DND-41 (cell line): Measurements from ENCODE around the gene TBC1D1.

Source experiments
- ATAC-seq: fragments of 200-7000 bp; cut with Tn5 transposase; 3 replicates; pipeline ENCODE4 v1.9.1; 2021; ENCODE audit warnings: low read depth; ENCODE audit not compliant: insufficient read depth
- DNase-seq: peaks from one replicate; pipeline ENCODE4 v3.0.0-alpha.2; 2020
- H2AFZ ChIP-seq: 2 replicates; pipeline ENCODE4 v1.6.0; 2012; ENCODE audit warnings: low read depth, low read length
- H3K27ac ChIP-seq: 2 replicates; pipeline ENCODE4 v1.5.1; 2012; ENCODE audit warnings: low read length, inconsistent platforms
- H3K27me3 ChIP-seq: fragments of 200-600 bp; sonication (generic); 2 replicates; pipeline ENCODE4 v1.6.0; 2012; ENCODE audit warnings: low read length, mild to moderate bottlenecking, inconsistent platforms; ENCODE audit not compliant: insufficient read depth, poor library complexity
- H3K36me3 ChIP-seq: 2 replicates; pipeline ENCODE4 v1.5.1; 2012; ENCODE audit warnings: low read length, inconsistent platforms; ENCODE audit not compliant: insufficient read depth
- H3K4me1 ChIP-seq: 2 replicates; pipeline ENCODE4 v1.5.1; 2012; ENCODE audit warnings: mild to moderate bottlenecking, low read length; ENCODE audit not compliant: insufficient read depth
- H3K4me2 ChIP-seq: 2 replicates; pipeline ENCODE4 v1.6.0; 2012; ENCODE audit warnings: mild to moderate bottlenecking, moderate library complexity, low read length, inconsistent platforms; ENCODE audit not compliant: insufficient read depth
- H3K4me3 ChIP-seq, 2 experiments: fragments of 200-600 bp in 1 of 2; shearing (Covaris generic) in 1 of 2; 2 replicates each; pipeline ENCODE4 v1.5.1; 2012 to 2016; ENCODE audit warnings: inconsistent platforms in 2 of 2, low read length in 2 of 2, mild to moderate bottlenecking in 2 of 2, low read depth in 1 of 2, moderate library complexity in 1 of 2
- H3K79me2 ChIP-seq: 2 replicates; pipeline ENCODE4 v1.6.0; 2012; ENCODE audit warnings: low read length, inconsistent platforms; ENCODE audit not compliant: insufficient read depth
- H3K9ac ChIP-seq: 2 replicates; pipeline ENCODE4 v1.6.0; 2012; ENCODE audit warnings: low read depth, mild to moderate bottlenecking, inconsistent platforms, low read length, moderate library complexity
- H3K9me3 ChIP-seq: 2 replicates; pipeline ENCODE4 v1.5.1; 2012; ENCODE audit warnings: low read length, moderate library complexity, mild to moderate bottlenecking, inconsistent platforms; ENCODE audit not compliant: insufficient read depth, severe bottlenecking
- H4K20me1 ChIP-seq: 2 replicates; pipeline ENCODE4 v1.6.0; 2012; ENCODE audit warnings: low read length; ENCODE audit not compliant: insufficient read depth
- CTCF ChIP-seq: IDR thresholded peaks from 2 replicates; pipeline ENCODE4 v1.5.1; 2012; ENCODE audit warnings: borderline replicate concordance, low read length, moderate library complexity, mild to moderate bottlenecking; ENCODE audit not compliant: poor library complexity, severe bottlenecking; ENCODE audit errors: extremely low read depth
- EZH2 ChIP-seq: IDR thresholded peaks from 3 replicates; pipeline ENCODE4 v1.6.1; 2012; ENCODE audit warnings: borderline replicate concordance, low read depth, mild to moderate bottlenecking, moderate library complexity, low read length, inconsistent platforms; ENCODE audit not compliant: severe bottlenecking

The TBC1D1 gene

GRCh38 chr4:38082021-38082420 is 191.1 kb downstream of the TBC1D1 start:
- no peak overlapping the region for H3K27ac ChIP-seq
- H3K4me3 ChIP-seq = no peak overlapping the region
- H3K9ac ChIP-seq = no peak overlapping the region
- TF ChIP-seq EZH2 = no peak
- no peak for TF ChIP-seq CTCF
- no peaks in the 10 kb centered on the region for H3K4me1 ChIP-seq
- ATAC-seq (no peak), DNase-seq (no peak)
- no peak overlapping the region for H2AFZ ChIP-seq
- H3K79me2 ChIP-seq = no peaks in the 10 kb centered on the region
- H3K9me3 ChIP-seq = no peaks in the 10 kb centered on the region
- H3K4me2 ChIP-seq = no peak overlapping the region
- no peaks in the 10 kb centered on the region; the same call in 1 of the 2 replicates for H4K20me1 ChIP-seq
- H3K36me3 ChIP-seq = peaks cover 40% of the 10 kb centered on the region; the same call in 1 of the 2 replicates
- no peaks in the 10 kb centered on the region for H3K27me3 ChIP-seq

GRCh38 chr4:38082424-38083385 is 191.8 kb downstream of the TBC1D1 start:
- ATAC-seq = no peak
- TF ChIP-seq CTCF (no peak), EZH2 (no peak)
- Histone ChIP-seq H3K4me3 (no peak overlapping the region), H3K27me3 (no peaks in the 10 kb centered on the region), H3K4me1 (no peaks in the 10 kb centered on the region), H4K20me1 (no peaks in the 10 kb centered on the region; the same call in 1 of the 2 replicates), H3K4me2 (no peak overlapping the region), H3K9me3 (no peaks in the 10 kb centered on the region), H3K36me3 (peaks cover 40% of the 10 kb centered on the region; the same call in 1 of the 2 replicates), H3K27ac (no peak overlapping the region), H3K79me2 (no peaks in the 10 kb centered on the region), H3K9ac (no peak overlapping the region), H2AFZ (no peak overlapping the region)
- no peak for DNase-seq

- H2AFZ ChIP-seq = no peak overlapping the region
- no peak overlapping the region for H3K9ac ChIP-seq
- no peak overlapping the region for H3K27ac ChIP-seq
Measured at GRCh38 chr4:38084877-38085711, 194.2 kb downstream of the TBC1D1 start.

More at GRCh38 chr4:38084877-38085711, 194.2 kb downstream of the TBC1D1 start:
- Histone ChIP-seq H4K20me1 (no peaks in the 10 kb centered on the region; the same call in 1 of the 2 replicates), H3K27me3 (no peaks in the 10 kb centered on the region), H3K9me3 (no peaks in the 10 kb centered on the region), H3K4me3 (no peak overlapping the region), H3K4me2 (no peak overlapping the region), H3K36me3 (peaks cover 51% of the 10 kb centered on the region; the same call in 1 of the 2 replicates), H3K79me2 (no peaks in the 10 kb centered on the region), H3K4me1 (no peaks in the 10 kb centered on the region)
- ATAC-seq (no peak), DNase-seq (no peak)
- no peak for TF ChIP-seq CTCF
- no peak for TF ChIP-seq EZH2
